DMS53 (cell line): ENCODE data around the gene FAM193A.
A peak's percentile ranks its signal among the peaks of the same experiment; 100 is the strongest.
"Not testable (repeated sequence)": the region's sequence is repeated elsewhere in the genome, so short reads cannot be mapped to it uniquely, and the experiment has no call there.

ENCODE experiments used
- DNase-seq: peaks from one replicate; lab custom pipeline; 2025; lab: John Stamatoyannopoulos, UW

FAM193A gene

GRCh38 chr4:2618729-2619128, 82.3 kb downstream of the FAM193A start:
- not testable (repeated sequence) for DNase-seq

DNA sequence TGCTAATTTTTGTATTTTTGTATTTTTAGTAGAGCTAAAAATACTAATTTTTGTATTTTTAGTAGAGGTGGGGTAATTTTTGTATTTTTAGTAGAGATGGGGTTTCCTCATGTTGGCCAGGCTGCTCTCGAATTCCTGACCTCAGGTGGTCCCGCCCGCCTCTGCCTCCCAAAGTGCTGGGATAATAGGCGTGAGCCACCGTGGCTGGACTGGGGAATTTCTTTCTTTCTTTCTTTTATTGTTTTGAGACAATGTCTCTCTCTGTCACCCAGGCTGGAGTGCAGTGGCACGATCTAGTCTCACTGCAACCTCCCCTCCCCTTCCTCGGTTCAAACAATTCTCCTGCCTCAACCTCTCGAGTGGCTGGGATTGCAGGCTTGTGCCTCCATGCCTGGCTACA, 83.0 kb downstream of the FAM193A start:
- no peak for DNase-seq

DNA sequence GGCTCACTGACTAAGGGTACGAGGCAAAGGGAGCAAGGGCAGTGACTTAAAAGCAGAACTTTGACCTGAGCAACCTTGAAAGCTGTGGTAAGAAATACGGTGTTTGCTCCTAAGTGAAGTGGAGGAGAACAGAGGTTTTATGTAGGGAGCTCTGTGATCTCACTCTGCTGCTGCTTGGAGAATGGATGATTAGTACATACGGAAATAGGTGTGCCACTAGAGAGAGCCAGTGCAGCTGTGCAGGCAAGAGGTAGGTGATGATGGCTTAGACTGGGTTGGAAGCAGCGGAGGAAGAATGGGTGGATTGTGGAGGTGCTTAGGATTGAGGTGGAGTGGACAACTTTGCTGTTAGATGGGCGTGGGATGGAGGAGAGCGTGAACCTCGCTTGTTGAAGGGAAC, 85.0 kb downstream of the FAM193A start:
- no peak for DNase-seq

- no peak for DNase-seq
These were observed 87.0 kb downstream of the FAM193A start for GRCh38 chr4:2623442-2623841.

DNA sequence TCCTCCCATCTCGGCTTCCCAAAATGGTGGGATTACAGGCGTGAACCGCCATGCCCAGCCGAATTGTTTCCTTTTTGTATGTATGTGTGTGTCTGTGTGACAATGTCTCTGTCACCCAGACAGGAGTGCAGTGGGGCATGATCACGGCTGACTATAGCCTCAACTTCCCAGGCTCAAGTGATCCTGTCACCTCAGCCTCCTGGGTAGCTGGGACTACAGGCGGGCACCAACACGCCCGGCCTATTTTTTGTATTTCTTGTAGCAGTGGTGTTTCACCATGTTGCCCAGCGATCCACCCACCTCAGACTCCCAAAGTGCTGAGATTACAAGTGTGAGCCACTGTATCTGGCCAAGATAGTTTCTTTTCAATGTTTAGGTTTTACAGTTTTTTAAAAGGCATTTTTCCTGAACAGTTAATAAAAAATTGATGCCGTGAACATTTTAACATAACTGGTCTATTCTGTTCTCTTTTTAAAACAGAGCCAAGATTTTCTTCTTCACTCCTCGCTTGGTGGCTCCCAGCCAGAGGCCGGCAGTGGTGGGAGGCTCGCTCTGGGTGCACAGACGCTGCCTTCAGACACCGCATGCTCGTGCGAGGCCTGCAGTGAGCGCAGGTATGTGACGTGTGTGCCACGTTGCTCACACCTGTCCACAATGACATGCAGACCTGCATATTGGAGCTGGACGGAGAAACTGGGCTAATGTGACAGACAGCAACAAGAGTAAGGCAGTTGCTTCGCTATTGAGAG, 88.5 kb downstream of the FAM193A start:
- DNase-seq, result no peak

GRCh38 chr4:2626231-2626630, 89.8 kb downstream of the FAM193A start:
- DNase-seq, result no peak

DNA sequence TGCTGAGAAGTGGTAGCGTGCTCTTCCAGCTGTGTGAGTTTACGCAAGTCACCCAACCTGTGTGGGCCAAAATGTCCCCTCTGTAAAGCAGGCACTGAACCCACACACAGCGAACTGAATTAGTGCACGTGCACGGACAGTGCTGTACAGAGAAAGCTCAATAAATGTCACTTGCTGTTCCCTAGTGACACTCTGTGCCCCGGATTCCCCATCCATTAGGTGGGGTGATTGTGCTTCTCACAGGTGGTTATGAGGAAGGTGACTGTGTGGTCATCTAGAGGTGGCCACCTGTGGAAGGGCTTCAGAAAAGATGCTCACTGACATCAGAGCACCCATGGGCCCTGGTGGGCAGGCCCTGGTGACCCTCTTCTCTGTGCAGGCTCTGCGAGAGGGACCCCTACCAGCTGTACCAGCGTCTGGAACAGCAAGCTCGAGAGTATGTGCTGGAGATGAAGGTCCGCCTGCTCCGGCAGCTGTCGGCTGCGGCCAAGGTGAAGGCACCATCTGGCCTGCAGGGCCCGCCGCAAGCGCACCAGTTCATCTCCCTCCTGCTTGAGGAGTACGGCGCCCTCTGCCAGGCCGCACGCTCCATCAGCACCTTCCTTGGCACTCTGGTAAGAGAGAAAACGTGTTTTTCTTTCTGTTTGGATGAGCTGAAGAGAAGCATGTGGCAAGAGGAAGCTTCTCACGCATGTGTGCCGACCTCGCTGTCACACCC, 94.3 kb downstream of the FAM193A start:
- DNase-seq, result no peak

GRCh38 chr4:2634014-2634413, 97.6 kb downstream of the FAM193A start:
- DNase-seq, result no peak

DNA sequence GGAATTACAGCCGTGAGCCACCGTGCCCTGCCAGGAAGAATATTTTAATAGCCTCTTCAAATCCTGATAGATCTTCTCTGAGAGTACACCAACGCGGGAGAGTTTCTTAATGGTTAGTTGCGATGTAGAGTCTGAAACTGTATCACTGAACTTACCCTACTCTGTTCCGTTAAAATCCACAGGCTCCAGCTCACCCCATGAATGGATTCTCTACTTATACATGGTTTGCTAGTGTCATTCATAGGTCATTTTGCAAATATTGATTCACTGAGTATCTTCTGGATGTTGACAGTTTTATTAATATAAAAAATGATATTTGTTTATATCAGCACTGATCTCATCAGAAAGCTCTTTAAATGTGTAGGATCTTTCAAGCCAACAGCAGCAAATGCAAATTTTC, 99.9 kb downstream of the FAM193A start:
- no peak for DNase-seq

GRCh38 chr4:2636994-2637393, 100.5 kb downstream of the FAM193A start:
- not testable (repeated sequence) for DNase-seq

DNA sequence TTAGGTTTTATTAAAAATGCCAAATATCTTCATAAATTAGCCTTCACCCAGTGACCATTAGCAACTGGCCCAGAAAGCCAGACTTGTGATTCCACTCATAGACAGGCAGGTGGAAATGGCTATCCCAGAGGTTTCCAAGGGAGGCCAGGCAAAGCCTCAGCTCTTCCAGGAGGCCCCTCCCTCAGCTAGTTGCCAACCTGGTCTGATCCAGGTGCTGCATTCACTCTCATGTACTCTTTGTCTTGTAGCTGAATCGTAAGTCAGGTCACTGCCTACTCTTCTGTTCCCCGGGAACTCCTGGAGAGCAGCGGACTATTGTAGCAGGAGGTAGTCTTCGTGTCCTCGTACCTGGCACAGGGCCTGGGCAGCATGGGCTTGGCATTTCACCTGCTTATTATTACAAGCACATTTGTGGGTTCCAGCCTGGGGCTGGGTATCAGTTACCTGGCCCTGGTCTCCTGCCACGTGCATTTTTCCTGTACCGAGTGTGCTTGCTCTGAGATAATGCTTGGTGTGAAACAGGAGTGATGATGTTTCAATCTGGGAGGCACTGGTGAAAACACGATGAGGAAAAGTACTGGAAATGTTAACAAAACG, 101.6 kb downstream of the FAM193A start:
- DNase-seq, result no peak

GRCh38 chr4:2638730-2639129, 102.3 kb downstream of the FAM193A start:
- no peak for DNase-seq

GRCh38 chr4:2642968-2643367, 106.5 kb downstream of the FAM193A start:
- DNase-seq, result no peak

DNA sequence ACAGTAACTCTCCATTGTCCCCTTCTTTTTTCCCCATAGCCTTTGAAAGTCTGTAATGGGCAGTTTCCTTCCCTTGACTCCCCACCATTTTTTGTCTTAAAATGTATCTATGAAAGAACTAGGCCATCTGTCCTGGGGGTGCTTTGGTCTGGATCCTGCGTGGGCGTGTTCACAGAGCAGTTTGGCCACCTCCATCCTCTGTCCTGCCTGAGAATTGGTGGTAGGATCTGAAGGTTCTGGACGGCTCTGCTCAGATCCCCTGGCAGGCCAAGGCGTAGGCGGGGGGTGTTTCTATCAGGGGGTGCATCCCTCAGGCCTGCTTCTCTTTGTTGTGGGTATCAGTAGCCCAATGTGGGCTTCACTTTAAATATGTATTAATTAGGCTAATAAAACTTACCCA, 107.1 kb downstream of the FAM193A start:
- no peak for DNase-seq

- no peak for DNase-seq
These were observed 110.1 kb downstream of the FAM193A start for GRCh38 chr4:2646396-2647149.

- DNase-seq, result peak; percentile 97
These were observed 111.1 kb downstream of the FAM193A start for GRCh38 chr4:2647403-2648158.

- no peak for DNase-seq
These were observed 111.8 kb downstream of the FAM193A start for GRCh38 chr4:2648159-2648814.

DNA sequence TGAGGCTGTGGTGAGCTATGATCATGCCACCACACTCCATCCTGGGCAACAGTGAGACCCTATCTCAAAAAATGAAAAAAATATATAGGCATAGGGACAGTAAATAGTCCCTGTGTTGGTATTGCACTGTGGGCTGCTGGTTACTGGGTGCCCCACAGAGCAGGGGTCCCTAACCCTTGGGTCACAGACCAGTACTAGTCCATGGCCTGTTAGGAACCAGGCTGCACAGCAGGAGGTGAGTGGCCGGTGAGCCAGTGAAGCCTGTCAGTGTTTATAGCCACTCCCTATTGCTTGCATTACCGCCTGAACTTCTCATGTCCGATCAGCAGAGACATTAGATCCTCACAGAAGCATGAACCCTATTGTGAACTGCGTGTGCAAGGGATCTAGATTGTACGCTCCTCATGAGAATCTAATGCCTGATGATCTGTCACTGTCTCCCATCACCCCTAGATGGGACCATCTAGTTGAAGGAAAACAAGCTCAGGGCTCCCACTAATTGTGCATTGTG, 113.2 kb downstream of the FAM193A start:
- DNase-seq, result no peak

DNA sequence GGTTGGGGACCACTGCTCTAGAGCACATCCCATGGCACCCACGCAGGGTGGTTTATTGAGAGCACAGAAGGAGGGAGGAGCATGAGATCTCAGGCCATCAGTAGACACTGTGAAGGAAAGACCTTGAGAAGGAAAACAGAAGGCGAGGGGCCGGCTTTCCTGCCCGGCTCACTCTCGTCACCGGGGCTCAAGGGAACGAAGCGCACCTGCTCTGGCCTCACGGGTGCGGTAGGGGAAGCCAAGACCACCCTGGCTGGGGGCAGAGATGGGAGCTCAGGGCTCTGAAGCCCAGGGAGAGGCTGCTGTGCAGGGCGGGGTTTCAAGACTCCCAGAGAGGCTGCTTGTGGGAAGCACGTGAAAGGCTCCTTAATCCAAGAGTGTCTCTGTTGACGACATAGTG, 113.8 kb downstream of the FAM193A start:
- DNase-seq, result no peak

DNA sequence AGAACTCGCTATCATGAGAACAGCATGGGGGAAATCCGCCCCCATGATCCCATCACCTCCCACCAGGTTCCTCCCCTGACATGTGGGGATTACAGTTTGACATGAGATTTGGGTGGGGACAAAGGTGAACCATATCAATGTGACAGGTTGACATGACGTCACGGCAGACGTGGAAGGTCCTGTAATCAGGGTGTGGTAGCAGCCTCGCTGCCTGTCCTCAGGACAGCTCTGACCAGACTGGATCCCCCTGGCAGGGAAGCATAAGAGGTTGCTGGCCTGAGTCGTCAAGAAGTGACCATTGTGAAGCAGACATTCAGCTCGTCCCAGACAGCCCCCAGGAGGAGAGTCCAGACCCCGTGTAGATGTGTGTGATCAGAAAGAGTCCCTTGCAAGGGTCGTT, 115.1 kb downstream of the FAM193A start:
- no peak for DNase-seq

DNA sequence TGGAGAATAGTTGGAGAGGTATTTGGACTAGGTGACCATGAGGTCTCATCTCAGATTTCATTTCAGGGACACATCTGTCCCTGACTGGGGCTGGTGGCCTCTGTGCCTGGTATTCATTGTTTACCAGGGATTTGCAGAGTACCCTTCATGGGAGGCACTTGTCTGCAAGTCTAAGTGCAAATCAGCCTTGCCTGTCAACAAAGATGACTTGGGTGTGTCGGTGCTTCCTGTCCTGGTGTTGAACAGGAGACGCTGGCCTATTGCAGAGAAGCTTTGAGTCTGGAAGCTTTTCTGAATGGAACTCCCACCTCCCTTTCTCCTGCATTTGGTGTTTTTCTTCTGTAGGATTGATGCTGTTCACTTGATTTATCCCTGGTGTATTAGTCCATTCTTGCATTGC, 115.6 kb downstream of the FAM193A start:
- DNase-seq, result no peak
